Left cardiac atrium (tissue), 4 donors: ENCODE measurements around the gene GDF9. TPM values are rescaled to one million over a fixed set of nuclear protein-coding genes. Genes with fewer than 3 reads are reported as not detected.
"Not testable (repeated sequence)": the region's sequence is repeated elsewhere in the genome, so short reads cannot be mapped to it uniquely, and the experiment has no call there.

Experiments used
- ATAC-seq, 2 donors: fragments of 200-7000 bp; cut with Tn5 transposase; one replicate each; pipeline ENCODE4 v1.9.1; 2020; ENCODE audit warnings: mild to moderate bottlenecking in 2 of 2, moderate library complexity in 2 of 2
- DNase-seq: peaks from one replicate; pipeline ENCODE4 v3.0.0-alpha.2; 2020
- intact Hi-C, 2 donors: fragments of 100-400 bp; cut with DNase I; formaldehyde crosslinking; loops; one replicate each; pipeline versions ENCODE4 v1.14.1 to v1.15.1; 2022 to 2023
- total RNA-seq, 2 donors: library from RNA; stranded (reverse); fragmentation: NEBNext Ultra II Directional; extraction: Animal tissue kit (Norgen Biotek cat#: 25700); gene quantifications; one replicate each; pipeline ENCODE4 v1.2.1, GENCODE V29; 2021
- donor health status: DM: no; HTN: yes; CAD: no.
- donor health status: DM: no; HTN: yes; CAD: no; lungs with severe emphysema.
- donor health status: DM: yes; HTN: yes; CAD: no.
- donor health status: Dilated cardiomyopathy.

Gene GDF9
- total RNA-seq, 2 donors from 2014 or later: 0.65 TPM; not detected in 1

DNA sequence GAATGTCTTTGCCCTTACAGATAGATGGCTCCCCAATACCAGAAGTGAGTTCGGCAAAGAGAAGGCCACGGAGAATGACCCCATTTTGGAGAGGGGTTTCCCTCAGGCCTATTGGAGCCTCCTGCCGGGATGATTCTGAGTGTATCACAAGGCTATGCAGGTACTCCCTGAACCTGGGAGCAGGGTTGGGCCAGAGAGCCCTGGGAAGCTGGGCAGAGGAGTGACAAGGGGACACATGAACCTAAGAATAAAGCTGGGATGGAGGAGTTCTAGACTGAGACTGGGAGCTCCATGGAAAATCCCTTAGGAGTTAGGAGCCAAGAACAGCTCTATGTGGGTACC is 7.6 kb upstream of the GDF9 start:
- intact Hi-C loops: no loop called here
- ATAC-seq (no peak), DNase-seq (no peak)

DNA sequence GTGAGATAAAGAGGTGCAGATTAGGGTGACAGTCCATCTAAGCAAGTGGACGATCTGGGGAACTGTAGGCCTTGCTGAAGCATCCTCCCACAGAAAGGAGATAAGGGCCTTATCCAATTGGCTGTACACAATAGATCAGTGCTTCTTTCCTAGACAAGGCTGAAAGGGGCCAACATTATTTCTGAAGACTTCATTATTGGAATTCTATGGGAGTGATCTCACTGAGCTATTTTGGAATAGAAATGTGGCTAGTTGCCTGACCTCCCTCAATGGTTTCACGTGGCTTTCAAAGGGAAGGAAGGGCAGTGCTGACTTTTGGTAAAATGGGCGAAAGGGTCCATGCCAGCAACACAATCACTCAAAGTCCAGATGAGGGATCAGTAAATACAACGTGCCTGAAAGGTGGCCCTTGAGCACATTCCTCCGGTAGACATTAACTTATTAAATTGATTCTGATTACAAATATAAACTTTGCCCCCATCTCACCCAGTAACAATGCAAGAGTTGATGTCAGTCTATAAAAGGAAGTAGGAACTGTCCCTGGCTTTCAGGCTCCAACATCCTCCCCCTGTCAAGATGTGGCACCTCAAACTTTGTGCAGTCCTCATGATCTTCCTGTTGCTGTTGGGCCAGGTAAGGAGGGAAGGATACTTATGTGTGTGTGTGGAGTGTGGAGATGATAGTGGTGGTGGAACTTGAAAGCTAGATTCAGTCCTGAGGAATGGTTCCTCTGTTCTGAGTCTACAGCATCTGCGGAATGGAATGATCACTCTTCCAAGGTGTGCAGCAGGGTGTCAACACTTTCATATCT is 7.1 kb upstream of the GDF9 start, which contains the start of gene LEAP2:
Gene LEAP2 (plus strand): TSS at position 550 of the 811 bp plus-strand sequence. CDS start 27 bp downstream, at position 577.
- intact Hi-C loops: no loop called here
- no peak for DNase-seq

DNA sequence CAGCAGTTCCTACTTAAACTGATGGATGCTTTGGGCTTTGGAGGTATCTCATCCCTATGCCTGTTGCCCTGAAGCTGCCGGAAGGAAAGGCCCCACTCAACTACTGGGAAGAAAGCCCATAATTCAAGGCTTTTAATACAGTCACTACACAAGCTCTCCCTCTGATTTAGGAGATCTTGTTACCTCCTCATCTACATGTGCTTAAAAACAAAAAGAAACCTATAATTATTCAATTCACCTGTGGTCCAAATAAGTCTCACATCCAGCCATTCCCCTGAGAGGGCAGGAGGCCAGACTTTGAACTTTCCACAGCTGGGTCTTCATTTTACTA is 6.5 kb upstream of the GDF9 start:
- intact Hi-C loops: no loop called here
- ATAC-seq (no peak), DNase-seq (no peak)

More for the DNA sequence above, 7.1 kb upstream of the GDF9 start, which contains the start of gene LEAP2:
- peak; percentile 33 to 49 for ATAC-seq

DNA sequence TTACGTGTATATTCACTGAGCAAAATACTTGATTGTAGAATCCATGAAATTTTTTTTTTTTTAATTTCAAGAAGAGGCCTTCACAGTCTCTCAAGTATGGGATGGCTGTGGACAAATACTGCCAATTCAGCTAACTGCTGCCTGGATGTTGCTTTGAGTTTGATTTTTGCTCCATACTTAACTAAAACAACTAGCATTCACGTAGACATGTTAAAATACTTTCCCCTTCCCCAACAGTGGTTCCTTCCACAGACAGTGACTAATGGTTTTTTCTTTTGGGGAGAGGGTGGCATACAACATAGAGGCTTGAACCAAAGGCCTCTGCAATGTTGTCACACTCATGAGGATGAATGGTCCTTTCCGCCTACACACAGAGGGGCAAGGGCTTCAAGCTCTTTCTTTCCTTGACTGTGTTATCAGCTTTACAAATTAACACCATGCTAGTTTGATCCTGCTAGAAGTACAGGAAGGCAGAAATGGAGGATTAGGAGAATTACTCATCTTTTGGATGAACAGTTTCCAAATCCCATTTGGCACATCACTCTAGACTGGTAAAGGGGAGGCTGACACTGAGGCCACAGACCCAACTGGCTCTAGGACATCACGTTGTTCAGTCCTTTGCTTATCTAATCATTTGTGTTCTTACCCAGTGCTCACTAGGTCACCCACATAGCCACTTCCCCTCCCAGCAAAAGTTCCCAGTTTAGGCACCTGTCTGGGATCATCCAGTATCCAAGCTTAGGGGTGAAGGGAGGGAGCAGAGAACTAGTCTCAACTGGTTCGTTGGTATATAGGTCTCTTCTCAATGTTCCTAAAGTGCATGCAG is 5.4 kb upstream of the GDF9 start:
- intact Hi-C loops: no loop called here
- DNase-seq (no peak), ATAC-seq (peak in 1 of 2 donors; percentile 21)

DNA sequence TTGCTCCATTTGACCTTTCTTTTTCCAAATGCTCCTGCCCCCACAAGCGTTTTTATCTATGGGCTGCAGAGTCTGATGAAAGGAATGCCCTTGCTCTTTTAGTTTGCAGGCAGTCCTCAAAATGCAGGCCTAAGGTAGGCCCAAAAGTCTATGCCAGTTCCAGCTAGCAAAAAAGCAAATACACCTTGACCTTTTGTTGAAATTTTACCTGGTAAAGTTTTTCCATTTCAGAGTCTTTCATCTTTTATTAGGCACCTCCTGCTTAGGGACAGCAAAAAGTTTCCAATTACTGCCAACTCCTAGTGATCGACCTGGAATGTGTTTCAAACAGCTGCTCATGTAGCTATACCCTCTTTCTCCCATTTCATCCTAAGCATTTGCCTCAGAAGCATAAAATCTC is 4.5 kb upstream of the GDF9 start:
- no peak for DNase-seq
- intact Hi-C loops: no loop called here
- ATAC-seq: no peak

DNA sequence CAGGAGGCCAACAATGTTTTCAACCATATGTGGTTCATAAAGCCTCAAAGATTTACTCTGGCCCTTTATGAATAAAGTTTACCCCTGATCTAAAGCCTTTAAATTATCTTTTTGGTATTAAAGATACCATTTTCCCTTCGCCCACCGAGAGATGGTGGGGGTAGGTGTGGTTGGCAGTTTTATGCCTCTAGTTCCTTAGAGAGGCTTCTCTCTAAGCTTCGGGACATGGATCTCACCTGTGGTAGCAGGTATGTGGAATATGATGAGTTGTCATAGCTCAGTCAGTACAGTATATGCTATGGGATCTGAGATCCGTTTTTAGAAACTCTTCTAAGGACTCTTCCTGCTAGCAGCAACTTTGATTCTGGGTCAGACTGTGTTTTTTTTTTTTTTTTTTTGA is 2.5 kb upstream of the GDF9 start:
- intact Hi-C loops: no loop called here

DNA sequence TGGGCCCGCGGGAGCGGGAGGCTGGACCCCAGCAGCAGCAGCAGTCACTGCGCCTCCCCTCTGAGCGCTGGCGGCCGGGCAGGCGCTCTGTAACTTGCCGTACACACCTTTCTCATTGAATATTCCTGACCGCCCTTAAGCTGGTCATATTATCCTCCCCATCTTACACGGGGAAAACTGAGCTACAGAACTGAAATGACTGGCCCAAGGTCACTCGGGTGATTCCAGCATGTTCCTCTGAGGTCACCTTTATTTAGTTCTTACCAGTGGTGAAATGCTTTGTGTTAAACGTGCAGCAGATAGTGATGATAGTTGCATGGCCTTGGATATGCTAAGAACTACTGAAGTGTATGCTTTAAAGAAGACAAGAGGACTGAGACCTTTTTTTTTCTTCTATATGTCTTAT is 780 bp upstream of the GDF9 start:
- intact Hi-C loops: no loop called here
- no peak for DNase-seq
- ATAC-seq: no peak

More for the DNA sequence above, 2.5 kb upstream of the GDF9 start:
- DNase-seq (no peak), ATAC-seq (no peak)

DNA sequence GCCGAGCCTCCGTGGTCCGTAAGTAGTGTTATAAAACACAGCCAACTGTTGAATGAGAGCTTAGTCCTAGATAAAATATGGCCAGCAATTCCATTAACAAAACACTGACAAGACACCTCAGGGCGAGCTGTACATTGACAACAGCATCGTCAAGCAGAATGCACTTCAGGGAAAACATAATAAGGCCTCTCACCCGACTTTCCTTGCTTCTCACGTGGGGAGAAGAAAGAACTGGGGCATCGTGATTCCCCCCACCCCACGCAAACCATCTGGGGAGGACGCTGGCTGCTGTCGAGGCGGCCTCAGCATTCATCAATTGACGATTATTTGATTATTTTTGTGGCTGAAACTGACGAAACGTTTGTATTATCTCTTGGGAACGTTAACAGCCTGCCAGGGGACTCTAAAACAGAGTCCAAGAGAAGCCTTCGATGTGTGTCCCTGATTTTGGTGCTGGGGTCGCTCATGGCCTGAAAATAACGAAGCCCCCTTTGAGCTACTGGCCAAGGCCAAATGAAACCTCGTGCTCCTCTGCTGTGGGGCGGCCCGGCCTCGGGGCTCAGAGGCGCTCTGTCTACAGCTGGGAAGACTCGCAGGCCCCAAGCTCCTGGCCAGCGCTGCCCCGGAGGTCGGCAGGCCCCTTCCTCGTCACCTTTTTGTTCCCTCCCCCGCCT is 464 bp downstream of the GDF9 start:
- ATAC-seq: peak in 1 of 2 donors; percentile 62
- intact Hi-C loops: no loop called here
- no peak for DNase-seq

DNA sequence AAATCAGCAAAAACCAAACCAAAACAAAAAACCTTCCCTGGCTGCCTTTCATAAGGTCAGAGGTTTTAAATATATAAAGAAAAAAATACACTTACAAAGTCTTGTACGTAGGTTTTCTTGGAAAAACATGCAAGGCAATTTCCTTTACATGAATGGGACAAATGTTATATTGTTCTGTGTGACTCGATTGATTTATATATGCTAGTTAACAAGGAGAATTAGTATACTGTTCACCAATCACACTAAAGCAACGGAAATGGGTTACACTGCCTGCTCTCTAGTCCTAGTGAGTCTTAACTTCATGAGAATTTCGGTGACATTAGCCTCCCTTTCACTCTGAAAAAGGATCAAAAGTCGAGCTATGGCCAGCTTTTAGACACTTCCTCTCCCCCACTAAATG is 5.5 kb downstream of the GDF9 start:
- DNase-seq (no peak), ATAC-seq (no peak)
- intact Hi-C loops: no loop called here

DNA sequence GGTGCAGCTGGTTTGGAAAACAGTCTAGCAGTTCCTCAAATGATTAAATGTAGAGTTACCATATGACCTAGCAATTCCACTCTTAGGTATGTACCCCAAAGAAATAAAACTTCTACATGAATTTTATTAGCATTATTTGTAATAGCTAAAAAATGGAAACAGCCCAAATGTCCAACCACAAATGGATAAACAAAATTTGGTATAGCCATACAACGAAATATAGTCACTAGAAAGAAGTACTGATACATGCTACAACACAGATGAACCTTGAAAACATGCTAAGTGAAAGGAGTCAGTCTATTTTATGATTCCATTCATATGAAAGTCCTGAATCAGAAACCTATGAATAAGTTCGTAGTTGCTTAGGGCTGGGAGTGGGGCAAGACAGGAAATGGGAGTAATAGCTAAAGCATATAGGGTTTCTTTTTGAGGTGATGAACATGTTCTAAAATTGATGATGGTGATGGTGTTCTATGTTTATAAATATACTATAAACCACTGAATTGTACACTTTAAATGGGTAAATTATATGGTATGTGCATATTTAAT is 6.3 kb downstream of the GDF9 start:
- ATAC-seq: no peak
- no peak for DNase-seq
- intact Hi-C loops: no loop called here

DNA sequence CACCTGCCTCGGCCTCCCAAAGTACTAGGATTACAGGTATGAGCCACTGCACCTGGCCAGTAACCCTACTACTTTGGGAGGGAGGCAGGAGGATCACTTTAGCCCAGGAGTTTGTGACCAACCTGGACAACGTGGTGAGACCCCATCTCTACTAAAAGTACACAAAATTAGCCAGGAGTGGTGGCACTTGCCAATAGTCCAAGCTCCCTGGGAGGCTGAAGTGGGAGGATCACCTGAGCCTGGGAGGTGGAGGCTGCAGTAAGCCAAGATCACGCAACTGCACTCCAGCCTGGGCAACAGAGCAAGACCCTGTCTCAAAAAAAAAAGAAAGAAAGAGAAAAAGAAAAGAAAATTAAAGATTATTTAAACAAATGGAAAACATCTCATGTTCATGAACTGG is 10.3 kb downstream of the GDF9 start:
- intact Hi-C loops: no loop called here
- no peak for DNase-seq
- no peak for ATAC-seq

DNA sequence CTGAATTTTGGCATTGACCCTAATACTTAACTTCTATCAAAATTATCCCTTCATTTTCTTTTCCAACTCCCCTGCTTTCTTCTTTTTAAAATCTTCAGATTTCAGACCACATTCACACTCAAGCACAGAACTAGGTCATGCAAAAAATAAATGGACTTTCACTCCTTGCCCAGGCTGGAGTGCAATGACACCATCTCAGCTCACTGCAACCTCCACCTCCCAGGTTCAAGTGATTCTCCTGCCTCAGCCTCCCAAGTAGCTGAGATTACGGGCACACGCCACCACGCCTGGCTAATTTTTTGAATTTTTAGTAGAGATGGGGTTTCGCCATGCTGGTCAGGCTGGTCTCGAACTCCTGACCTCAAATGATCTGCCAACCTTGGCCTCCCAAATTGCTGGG is 11.3 kb downstream of the GDF9 start:
- ATAC-seq, DNase-seq, intact Hi-C loops: not testable (repeated sequence)

DNA sequence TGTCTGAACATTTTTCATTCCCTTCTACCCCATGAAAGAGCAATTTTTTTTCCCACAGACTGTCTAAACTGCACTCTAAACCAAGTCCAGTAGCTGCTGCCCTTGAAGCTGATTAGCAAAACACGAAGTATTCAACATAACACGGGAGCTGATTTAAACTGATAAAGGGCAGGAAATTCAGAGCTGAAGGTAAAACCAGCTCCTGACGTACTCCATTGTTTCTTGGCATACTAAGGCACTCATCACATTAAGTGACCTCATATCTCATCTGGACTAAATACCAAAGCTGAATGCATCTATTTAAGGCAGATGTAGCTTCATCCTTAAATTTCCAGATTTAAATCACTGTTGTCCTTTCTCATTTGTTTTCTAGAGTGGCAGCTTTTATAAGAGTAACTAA is 12.0 kb downstream of the GDF9 start:
- ATAC-seq: no peak
- intact Hi-C loops: no loop called here
- DNase-seq: no peak

DNA sequence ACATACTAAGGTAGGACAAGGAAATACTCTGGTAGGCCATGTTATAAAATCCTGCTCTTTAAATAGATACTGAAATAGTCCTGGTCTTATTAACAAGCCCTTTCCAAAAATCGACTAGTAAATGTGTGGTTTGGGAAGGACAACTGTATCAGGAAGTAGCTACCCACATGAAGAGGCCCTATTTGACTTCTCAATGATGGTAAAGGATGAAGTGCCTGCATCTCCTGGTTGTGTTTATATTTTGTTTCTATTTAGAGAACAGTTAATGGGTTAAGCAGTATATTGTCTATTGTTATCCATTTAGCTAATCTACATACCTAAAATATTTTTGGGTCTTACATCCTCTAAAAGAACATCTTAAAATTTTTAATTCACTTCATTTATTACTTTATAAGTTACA is 12.5 kb downstream of the GDF9 start:
- intact Hi-C loops: no loop called here
- DNase-seq (no peak), ATAC-seq (no peak)

DNA sequence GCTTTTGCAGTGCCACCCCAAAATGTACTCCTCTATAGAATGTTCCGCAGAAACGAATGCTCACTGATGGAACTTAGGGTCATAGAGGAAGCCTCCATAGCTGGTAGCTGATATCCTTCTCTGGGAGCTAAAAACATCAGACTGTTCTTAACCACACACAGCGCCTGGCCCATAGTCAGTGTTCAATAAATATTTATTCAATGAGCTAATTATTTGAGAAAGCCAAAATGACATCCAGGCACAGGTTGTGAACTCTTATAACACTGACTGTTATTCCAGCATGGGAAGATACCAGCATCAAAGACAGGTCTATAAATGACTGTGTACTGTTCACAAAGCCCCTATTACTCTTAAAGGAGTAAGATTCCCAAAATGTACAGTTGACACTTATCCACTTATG is 12.9 kb downstream of the GDF9 start:
- intact Hi-C loops: no loop called here
- ATAC-seq (no peak), DNase-seq (no peak)

DNA sequence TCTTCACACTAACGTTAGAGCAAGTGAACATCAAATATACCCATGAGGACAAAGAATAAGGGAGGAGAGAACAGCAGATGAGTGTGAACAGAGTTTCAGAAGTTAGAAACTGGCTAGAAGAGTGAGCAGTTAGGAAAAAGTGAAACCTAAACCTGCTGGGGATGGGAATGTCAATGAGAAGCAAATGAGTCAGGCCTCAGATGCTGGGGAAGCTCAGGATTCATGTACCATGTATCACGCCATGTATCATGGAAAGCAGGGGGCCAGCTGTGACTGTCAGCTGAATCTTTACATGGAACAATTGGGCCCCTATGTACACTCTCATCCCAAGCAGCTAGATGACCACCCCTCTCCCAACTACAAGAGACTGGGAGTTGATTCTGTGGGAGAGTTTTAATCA is 16.2 kb downstream of the GDF9 start:
- no peak for DNase-seq
- intact Hi-C loops: no loop called here
- no peak for ATAC-seq

DNA sequence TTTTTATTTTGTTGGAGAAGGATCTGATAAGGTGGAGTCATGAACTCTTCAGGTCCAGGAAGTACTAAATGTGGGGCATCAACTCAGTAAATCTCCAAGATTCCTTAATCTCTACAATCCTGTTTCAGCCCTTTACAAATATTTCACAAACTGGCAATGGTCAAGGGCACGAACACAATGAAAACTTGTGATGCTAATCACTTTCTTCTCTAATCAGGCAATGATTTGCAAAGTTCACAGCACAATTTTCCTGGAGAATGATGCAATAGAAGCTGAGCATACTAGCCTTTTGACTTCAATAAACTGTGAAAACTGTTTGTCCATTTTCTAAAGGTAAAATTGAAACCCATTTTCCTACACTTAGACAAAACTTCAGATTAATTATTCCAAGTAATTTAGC is 16.9 kb downstream of the GDF9 start:
- DNase-seq (no peak), ATAC-seq (no peak)
- intact Hi-C loops: no loop called here

DNA sequence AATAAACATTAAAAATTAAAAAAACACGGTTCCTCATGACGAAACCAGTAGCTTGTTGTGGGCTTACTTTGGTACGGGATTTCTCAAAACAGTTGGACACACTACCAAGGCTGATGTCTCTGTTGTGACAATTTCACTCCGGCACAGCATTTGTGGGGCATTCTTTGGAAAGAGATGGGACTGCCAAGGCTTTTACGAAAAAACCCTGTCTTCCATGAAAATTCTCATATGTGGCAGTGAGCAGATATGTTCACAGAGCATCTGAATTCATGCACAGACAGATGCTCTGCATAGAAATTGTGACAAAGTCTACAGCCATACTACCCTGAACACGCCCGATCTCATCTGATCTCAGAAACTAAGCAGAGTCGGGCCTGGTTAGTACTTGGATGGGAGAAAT is 18.0 kb downstream of the GDF9 start:
- no peak for ATAC-seq
- no peak for DNase-seq
- intact Hi-C loops: no loop called here

DNA sequence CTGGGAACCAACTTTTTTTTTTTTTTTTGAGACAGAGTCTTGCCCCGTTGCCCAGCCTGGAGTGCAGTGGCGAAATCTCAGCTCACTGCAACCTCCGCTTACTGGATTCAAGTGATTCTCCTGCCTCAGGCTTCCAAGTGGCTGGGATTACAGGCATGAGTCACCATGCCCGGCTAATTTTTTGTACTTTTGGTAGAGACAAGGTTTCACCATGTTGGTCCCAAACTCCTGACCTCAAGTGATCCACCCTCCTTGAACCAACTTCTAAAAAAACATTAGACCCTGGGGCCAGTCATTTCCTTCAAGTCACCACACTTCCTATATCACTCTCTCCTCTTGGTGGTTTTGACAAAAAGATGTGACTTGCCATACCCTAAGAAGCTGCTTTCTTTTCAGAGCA is 25.0 kb downstream of the GDF9 start:
- ATAC-seq: no peak
- DNase-seq: no peak
- intact Hi-C loops: no loop called here

DNA sequence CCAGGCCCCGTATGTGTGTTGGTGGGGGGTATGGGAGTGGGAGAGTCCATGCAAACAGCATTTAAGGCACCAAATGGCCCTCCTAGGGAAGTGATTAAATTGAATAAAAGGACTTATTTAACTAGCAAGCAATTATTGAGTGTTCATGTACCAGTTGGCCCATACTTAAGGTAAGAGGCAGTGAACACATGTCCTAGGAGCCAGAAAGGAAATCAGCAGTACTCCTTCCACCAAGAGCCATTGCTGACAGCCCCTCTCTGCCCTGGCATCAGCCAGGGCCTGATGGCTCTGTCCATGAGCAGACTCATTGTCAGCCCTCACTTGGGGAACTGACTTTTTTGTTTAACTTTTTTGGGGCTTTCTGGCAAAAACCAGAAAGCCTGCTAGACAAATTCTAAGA is 25.4 kb downstream of the GDF9 start:
- intact Hi-C loops: no loop called here
- ATAC-seq (no peak), DNase-seq (no peak)
